GM12878 (cell line): ENCODE measurements around the gene SEMA5B. TPM values are rescaled to one million over a fixed set of nuclear protein-coding genes. Genes with fewer than 3 reads are reported as not detected.

Source experiments
- ATAC-seq: fragments of 200-7000 bp; cut with Tn5 transposase; 3 replicates; pipeline ENCODE4 v1.9.1; 2020; ENCODE audit warnings: mild to moderate bottlenecking, moderate library complexity
- BruUV-seq: library from RNA; stranded (reverse); fragments of 400-500 nt; replicated peaks from 2 replicates; lab custom pipeline; 2021; lab: Mats Ljungman, UMichigan
- CTCF ChIA-PET: fragments of 300-600 bp; sonication (Branson Sonifier 250); formaldehyde crosslinking; extraction: SDS; loops from one replicate; lab custom pipeline; 2021; ENCODE audit warnings: inconsistent platforms; lab: Yijun Ruan, JAX
- POLR2A ChIA-PET: fragments of 350-600 bp; formaldehyde crosslinking; extraction: SDS; loops from one replicate; lab custom pipeline; 2021; ENCODE audit warnings: inconsistent platforms; lab: Charles Lee
- RAD21 ChIA-PET: fragments of 300-600 bp; sonication (Branson Sonifier 250); formaldehyde crosslinking; loops from one replicate; lab custom pipeline; 2023; ENCODE audit warnings: antibody characterized with exemption; ENCODE audit not compliant: unreplicated experiment; lab: Charles Lee
- SMC1A ChIA-PET: fragments of 300-600 bp; sonication (Branson Sonifier 250); formaldehyde crosslinking; loops from one replicate; lab custom pipeline; 2023; ENCODE audit not compliant: unreplicated experiment, uncharacterized antibody; lab: Charles Lee
- DNase-seq: peaks from one replicate; pipeline ENCODE4 v3.0.0-alpha.2; 2011; ENCODE audit warnings: low read depth, low spot score
- FAIRE-seq: peaks from 3 replicates; lab custom pipeline; 2011; peaks lifted over from hg19 to GRCh38; lab: Jason Lieb, UNC
- H2AFZ ChIP-seq: 2 replicates; pipeline ENCODE4 v1.6.0; 2011; ENCODE audit warnings: low read depth, low read length, control low read depth; ENCODE audit not compliant: control insufficient read depth
- H3K27ac ChIP-seq: 2 replicates; pipeline ENCODE4 v1.5.1; 2011; ENCODE audit warnings: control low read depth; ENCODE audit not compliant: control insufficient read depth, insufficient read depth
- H3K27me3 ChIP-seq, 2 experiments: replicated peaks in 1 of 2; 2 replicates each; pipeline versions ENCODE4 v1.6.0 to v1.6.1; 2011; ENCODE audit warnings: low read length in 1 of 2; ENCODE audit not compliant: control insufficient read depth in 2 of 2, insufficient read depth in 2 of 2
- H3K36me3 ChIP-seq, 2 experiments: 2 replicates each; pipeline ENCODE4 v1.5.1; 2011; ENCODE audit warnings: low read length in 1 of 2; ENCODE audit not compliant: control insufficient read depth in 2 of 2, insufficient read depth in 2 of 2
- H3K4me1 ChIP-seq: 2 replicates; pipeline ENCODE4 v1.6.1; 2011; ENCODE audit warnings: mild to moderate bottlenecking, low read length, moderate library complexity, mixed read lengths; ENCODE audit not compliant: control insufficient read depth, insufficient read depth
- H3K4me2 ChIP-seq: 2 replicates; pipeline ENCODE4 v1.6.0; 2011; ENCODE audit warnings: control low read depth; ENCODE audit not compliant: control insufficient read depth, insufficient read depth
- H3K4me3 ChIP-seq: fragments of 200-600 bp; sonication (generic); 2 replicates; pipeline ENCODE4 v1.5.1; 2016
- H3K79me2 ChIP-seq: 2 replicates; pipeline ENCODE4 v1.6.0; 2011; ENCODE audit warnings: low read length; ENCODE audit not compliant: control insufficient read depth, insufficient read depth
- H3K9ac ChIP-seq: 2 replicates; pipeline ENCODE4 v1.8.0; 2011; ENCODE audit warnings: low read length, control low read depth, mixed read lengths; ENCODE audit not compliant: control insufficient read depth, insufficient read depth
- H3K9me3 ChIP-seq: replicated peaks from 3 replicates; pipeline ENCODE4 v1.5.1; 2011; ENCODE audit warnings: mild to moderate bottlenecking, low read length; ENCODE audit not compliant: control insufficient read depth, insufficient read depth
- H4K20me1 ChIP-seq: 2 replicates; pipeline ENCODE4 v1.6.0; 2011; ENCODE audit not compliant: control insufficient read depth, insufficient read depth
- BHLHE40 ChIP-seq, 2 experiments: fragments of 450-650 bp in 1 of 2; IDR thresholded peaks; 2 replicates each; pipeline ENCODE4 v1.6.1; 2011 to 2017; ENCODE audit warnings: low read depth in 2 of 2, borderline replicate concordance in 1 of 2, improper control_type of control experiment in 1 of 2, low read length in 1 of 2, mild to moderate bottlenecking in 1 of 2
- BMI1 ChIP-seq: fragments of 450-650 bp; IDR thresholded peaks from 2 replicates; pipeline ENCODE4 v1.6.1; 2016; ENCODE audit warnings: mild to moderate bottlenecking, moderate library complexity, borderline replicate concordance
- CBFB ChIP-seq: IDR thresholded peaks from 2 replicates; pipeline ENCODE4 v1.6.1; 2016; ENCODE audit warnings: antibody characterized with exemption, low read depth
- CTCF ChIP-seq, 3 experiments: IDR thresholded peaks in 2 of 3; conservative IDR thresholded peaks in 1 of 3; 2 replicates each; pipeline ENCODE4 v1.5.1; 2011; ENCODE audit warnings: low read depth in 3 of 3, low read length in 3 of 3, mild to moderate bottlenecking in 3 of 3, control low read depth in 2 of 3, moderate library complexity in 2 of 3, inconsistent platforms in 1 of 3, mixed read lengths in 1 of 3; ENCODE audit not compliant: control insufficient read depth in 2 of 3, insufficient read depth in 1 of 3; ENCODE audit errors: extremely low read depth in 1 of 3
- DPF2 ChIP-seq: fragments of 450-650 bp; IDR thresholded peaks from 2 replicates; pipeline ENCODE4 v1.6.1; 2017; ENCODE audit warnings: mild to moderate bottlenecking
- EP300 ChIP-seq, 2 experiments: fragments of 150-350 bp in 1 of 2; IDR thresholded peaks; 2 replicates each; pipeline ENCODE4 v1.6.1; 2011 to 2012; ENCODE audit warnings: low read depth in 2 of 2, low read length in 2 of 2, borderline replicate concordance in 1 of 2, improper control_type of control experiment in 1 of 2, inconsistent platforms in 1 of 2; ENCODE audit not compliant: control insufficient read depth in 1 of 2
- HDGF ChIP-seq: fragments of 450-650 bp; IDR thresholded peaks from 2 replicates; pipeline ENCODE4 v1.6.1; 2016; ENCODE audit warnings: antibody characterized with exemption
- IKZF1 ChIP-seq: fragments of 450-650 bp; conservative IDR thresholded peaks from 2 replicates; pipeline ENCODE4 v1.6.1; 2017; ENCODE audit warnings: antibody characterized with exemption, mild to moderate bottlenecking
- IKZF2 ChIP-seq, 2 experiments: fragments of 450-650 bp; IDR thresholded peaks; 2 replicates each; pipeline ENCODE4 v1.6.1; 2017; ENCODE audit warnings: mild to moderate bottlenecking in 2 of 2, moderate library complexity in 2 of 2
- IRF4 ChIP-seq: IDR thresholded peaks from 2 replicates; pipeline ENCODE4 v1.6.1; 2011; ENCODE audit warnings: low read depth, low read length
- NR2F1 ChIP-seq: fragments of 450-650 bp; conservative IDR thresholded peaks from 2 replicates; pipeline ENCODE4 v1.6.1; 2017; ENCODE audit warnings: mild to moderate bottlenecking
- PBX3 ChIP-seq: IDR thresholded peaks from 2 replicates; pipeline ENCODE4 v1.6.1; 2011; ENCODE audit warnings: mild to moderate bottlenecking, low read depth, low read length, moderate library complexity; ENCODE audit not compliant: insufficient replicate concordance
- POU2F2 ChIP-seq: IDR thresholded peaks from 3 replicates; pipeline ENCODE4 v1.6.1; 2011; ENCODE audit warnings: low read depth, mild to moderate bottlenecking, low read length, borderline replicate concordance
- SMAD5 ChIP-seq: IDR thresholded peaks from 2 replicates; pipeline ENCODE4 v1.6.1; 2016; ENCODE audit warnings: antibody characterized with exemption, low read depth
- SPI1 ChIP-seq: IDR thresholded peaks from 2 replicates; pipeline ENCODE4 v1.6.1; 2011; ENCODE audit warnings: low read depth, mild to moderate bottlenecking, low read length, moderate library complexity, borderline replicate concordance; ENCODE audit not compliant: insufficient read depth
- TCF3 ChIP-seq: IDR thresholded peaks from 2 replicates; pipeline ENCODE4 v1.6.1; 2012; ENCODE audit warnings: low read depth, mild to moderate bottlenecking, low read length, borderline replicate concordance; ENCODE audit not compliant: insufficient read depth
- WGBS: methylation state at CpG from one replicate; pipeline ENCODE4 v1.1.6; 2016; ENCODE audit warnings: low lambda C conversion rate; ENCODE audit not compliant: insufficient replicate concordance, insufficient coverage; ENCODE audit errors: missing lambda C conversion rate; 5-methylcytosine and 5-hydroxymethylcytosine counted together
- in situ Hi-C: fragments of 300-500 bp; cut with MboI; formaldehyde crosslinking; loops from 9 replicates; pipeline ENCODE4 v1.14.3; 2018; ENCODE audit warnings: mixed read lengths
- intact Hi-C: fragments of 100-400 bp; cut with micrococcal nuclease; formaldehyde crosslinking; loops from one replicate; pipeline ENCODE4 v1.14.2; 2022; ENCODE audit not compliant: unreplicated experiment
- polyA plus RNA-seq, 11 experiments: library from polyadenylated mRNA; depleted of rRNA in 4 of 11; unstranded in 6 of 11; stranded (reverse) in 5 of 11; fragments of >200 nt; fragmentation: Nextera tagmentation in 4 of 11; fragmentation: Illumina TruSeq in 1 of 11; extraction: Ambion mirVana in 4 of 11; extraction: Trizol in 1 of 11; gene quantifications; 1 replicate in 1 of 11; 2 replicates in 10 of 11; pipeline versions ENCODE4 v1.2.1 to v1.2.3, GENCODE V29; 2011 to 2016; ENCODE audit warnings: inconsistent platforms in 2 of 11, missing spikeins in 2 of 11, low read depth in 1 of 11
- total RNA-seq, 4 experiments: library from RNA; depleted of rRNA in 3 of 4; stranded (reverse); fragments of >200 nt in 3 of 4; fragmentation: Illumina TruSeq in 1 of 4; extraction: Trizol in 1 of 4; gene quantifications; 2 replicates each; pipeline versions ENCODE4 v1.2.1 to v1.2.3, GENCODE V29; 2013 to 2021
- TF ChIP-seq, protein P1 (sequence below): fragments of 450-650 bp; IDR thresholded peaks from 2 replicates; pipeline ENCODE4 v1.6.1; 2016; ENCODE audit warnings: mild to moderate bottlenecking

Gene SEMA5B
- total and polyA plus RNA-seq, 10 of the 15 experiments (the other 5 are each of a cell fraction or from before 2014, with no cell fraction given) = 0.05 TPM; not detected in 9

DNA sequence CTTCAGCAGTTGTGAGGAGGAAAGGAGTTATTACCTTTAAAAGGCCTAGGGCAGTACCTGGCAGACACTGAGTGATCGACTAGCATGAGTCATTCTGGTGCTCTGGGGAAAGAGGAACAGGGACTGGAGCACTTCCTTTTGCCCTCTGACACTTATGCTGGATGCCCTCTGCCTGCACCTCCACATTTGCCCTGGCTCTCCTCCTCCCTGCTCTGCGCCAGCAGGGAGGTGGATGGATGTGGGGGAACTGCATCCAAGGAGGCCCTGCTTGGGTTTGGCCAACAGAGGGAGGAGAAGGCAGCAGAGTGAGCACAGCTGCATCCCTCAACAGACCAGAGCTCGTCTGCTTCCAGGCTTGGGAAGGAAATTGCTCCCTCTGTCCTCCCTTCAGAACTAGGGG is 75.0 kb downstream of the SEMA5B start:
- 0 out of 6 replicates have a peak, but pooled peaks of 1 of the 3 experiments have one; percentile 4 for TF ChIP-seq CTCF (IDR thresholded peaks at IDR 0.05 in 2 of 3, conservative IDR thresholded peaks at IDR 0.05 in 1 of 3; ENCODE audit: control insufficient read depth in 2 of 3, extremely low read depth in 1 of 3, insufficient read depth in 1 of 3, low read depth in 3 of 3, low read length in 3 of 3)
- TF ChIP-seq POU2F2 = no peak
- no peak for TF ChIP-seq BHLHE40 (IDR thresholded peaks at IDR 0.05; ENCODE audit: borderline replicate concordance in 1 of 2, low read depth in 2 of 2, low read length in 1 of 2)
- peak; percentile 94 for TF ChIP-seq SPI1
- no peak for TF ChIP-seq TCF3
- peak; percentile 64; the same call in 1 of the 2 replicates for TF ChIP-seq DPF2
- peak; percentile 44; the same call in 1 of the 2 replicates for TF ChIP-seq IKZF1
- peak; percentile 77 for TF ChIP-seq NR2F1
- TF ChIP-seq IRF4 = peak; percentile 66; the same call in 1 of the 2 replicates
- TF ChIP-seq, protein P1, sequence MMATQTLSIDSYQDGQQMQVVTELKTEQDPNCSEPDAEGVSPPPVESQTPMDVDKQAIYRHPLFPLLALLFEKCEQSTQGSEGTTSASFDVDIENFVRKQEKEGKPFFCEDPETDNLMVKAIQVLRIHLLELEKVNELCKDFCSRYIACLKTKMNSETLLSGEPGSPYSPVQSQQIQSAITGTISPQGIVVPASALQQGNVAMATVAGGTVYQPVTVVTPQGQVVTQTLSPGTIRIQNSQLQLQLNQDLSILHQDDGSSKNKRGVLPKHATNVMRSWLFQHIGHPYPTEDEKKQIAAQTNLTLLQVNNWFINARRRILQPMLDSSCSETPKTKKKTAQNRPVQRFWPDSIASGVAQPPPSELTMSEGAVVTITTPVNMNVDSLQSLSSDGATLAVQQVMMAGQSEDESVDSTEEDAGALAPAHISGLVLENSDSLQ = peak; percentile 68
- TF ChIP-seq SMAD5 = no peak
- no peak for TF ChIP-seq CBFB
- TF ChIP-seq PBX3 = peak; percentile 64
- 0 out of 4 replicates have a peak, but pooled peaks of 1 of the 2 experiments have one; percentile 39 for TF ChIP-seq EP300 (IDR thresholded peaks at IDR 0.05; ENCODE audit: borderline replicate concordance in 1 of 2, control insufficient read depth in 1 of 2, low read depth in 2 of 2, low read length in 2 of 2)
- TF ChIP-seq BMI1 = no peak
- TF ChIP-seq IKZF2 (IDR thresholded peaks at IDR 0.05) = peak in 1 of 2 experiments; percentile 48; a peak in 1 of 4 replicates
- TF ChIP-seq HDGF = no peak
- intact Hi-C loops = no loop called here
- Histone ChIP-seq H3K4me1 (no peaks in the 10 kb centered on the region; the same call in 1 of the 2 replicates), H3K9ac (no peak overlapping the region), H3K36me3 (no peaks in the 10 kb centered on the region), H3K4me3 (no peak overlapping the region), H3K27me3 (no peaks in the 10 kb centered on the region), H3K27ac (no peak overlapping the region), H4K20me1 (no peaks in the 10 kb centered on the region), H3K9me3 (no peaks in the 10 kb centered on the region), H3K79me2 (no peaks in the 10 kb centered on the region), H2AFZ (no peak overlapping the region), H3K4me2 (no peak overlapping the region)
- WGBS = 44% methylated on average over 3 of the region's 3 CpGs
- FAIRE-seq (peak; percentile 92), DNase-seq (peak; percentile 19), ATAC-seq (peak; percentile 97)
- ChIA-PET RAD21 (interaction anchor here (0.9 kb wide), 1 partner anchor 14 kb away, joined by 3 read pairs; no protein-coding TSS in a partner anchor), CTCF (no interaction called here), SMC1A (no interaction called here), POLR2A (no interaction called here)
- in situ Hi-C loops = no loop called here
- no TSS peak for BruUV-seq
